Mucosa of stomach (tissue), 1 donor: ENCODE data around the gene COG4.
A peak's percentile ranks its signal among the peaks of the same experiment; 100 is the strongest.

ENCODE experiments used
- H3K27me3 ChIP-seq: one replicate; pipeline ENCODE4 v1.7.0; 2013; ENCODE audit warnings: mild to moderate bottlenecking, low read length; ENCODE audit not compliant: control insufficient read depth, insufficient read depth
- H3K36me3 ChIP-seq: one replicate; pipeline ENCODE4 v1.7.0; 2013; ENCODE audit warnings: low read length; ENCODE audit not compliant: control insufficient read depth, insufficient read depth
- H3K4me1 ChIP-seq: one replicate; pipeline ENCODE4 v1.7.0; 2013; ENCODE audit warnings: mild to moderate bottlenecking, low read length; ENCODE audit not compliant: control insufficient read depth, insufficient read depth
- H3K4me3 ChIP-seq: one replicate; pipeline ENCODE4 v1.7.0; 2013; ENCODE audit warnings: low read length
- H3K9ac ChIP-seq: one replicate; pipeline ENCODE4 v1.7.0; 2013; ENCODE audit warnings: mild to moderate bottlenecking, low read length, moderate library complexity
- H3K9me3 ChIP-seq: one replicate; pipeline ENCODE4 v1.7.0; 2013; ENCODE audit warnings: mild to moderate bottlenecking, low read length, moderate library complexity; ENCODE audit not compliant: control insufficient read depth
- donor health status: Pancreatic carcinoma.

COG4 gene

GRCh38 chr16:70493802-70494201 is 29.6 kb downstream of the COG4 start:
- Histone ChIP-seq H3K36me3 (peaks cover 21% of the 10 kb centered on the region), H3K27me3 (no peaks in the 10 kb centered on the region), H3K4me1 (no peaks in the 10 kb centered on the region), H3K4me3 (no peak overlapping the region), H3K9me3 (no peaks in the 10 kb centered on the region), H3K9ac (no peak overlapping the region)

- H3K4me1 ChIP-seq: no peaks in the 10 kb centered on the region
- no peak overlapping the region for H3K9ac ChIP-seq
- no peaks in the 10 kb centered on the region for H3K9me3 ChIP-seq
- H3K36me3 ChIP-seq: peaks cover 7% of the 10 kb centered on the region
- no peak overlapping the region for H3K4me3 ChIP-seq
- no peaks in the 10 kb centered on the region for H3K27me3 ChIP-seq
Measured at GRCh38 chr16:70490261-70490660, 33.1 kb downstream of the COG4 start.

- Histone ChIP-seq H3K4me1 (no peaks in the 10 kb centered on the region), H3K36me3 (peaks cover 3% of the 10 kb centered on the region), H3K9ac (no peak overlapping the region), H3K27me3 (no peaks in the 10 kb centered on the region), H3K9me3 (no peaks in the 10 kb centered on the region), H3K4me3 (no peak overlapping the region)
Measured at GRCh38 chr16:70484867-70485266, 38.5 kb downstream of the COG4 start.

GRCh38 chr16:70483426-70483825 is 39.9 kb downstream of the COG4 start:
- H3K4me1 ChIP-seq: no peaks in the 10 kb centered on the region
- H3K36me3 ChIP-seq: no peaks in the 10 kb centered on the region

GRCh38 chr16:70482624-70483023 is 40.7 kb downstream of the COG4 start:
- no peak overlapping the region for H3K9ac ChIP-seq
- H3K4me1 ChIP-seq: no peaks in the 10 kb centered on the region
- H3K4me3 ChIP-seq: no peak overlapping the region
- H3K9me3 ChIP-seq: no peaks in the 10 kb centered on the region
- no peaks in the 10 kb centered on the region for H3K27me3 ChIP-seq
- no peaks in the 10 kb centered on the region for H3K36me3 ChIP-seq

More at GRCh38 chr16:70483426-70483825, 39.9 kb downstream of the COG4 start:
- no peak overlapping the region for H3K4me3 ChIP-seq
- H3K27me3 ChIP-seq: no peaks in the 10 kb centered on the region
- no peak overlapping the region for H3K9ac ChIP-seq
- H3K9me3 ChIP-seq: no peaks in the 10 kb centered on the region

- no peaks in the 10 kb centered on the region for H3K36me3 ChIP-seq
- H3K4me1 ChIP-seq: no peaks in the 10 kb centered on the region
- H3K9ac ChIP-seq: no peak overlapping the region
- H3K27me3 ChIP-seq: no peaks in the 10 kb centered on the region
- no peaks in the 10 kb centered on the region for H3K9me3 ChIP-seq
- no peak overlapping the region for H3K4me3 ChIP-seq
Measured at GRCh38 chr16:70481929-70482536, 41.3 kb downstream of the COG4 start.

GRCh38 chr16:70480127-70481105 is 42.9 kb downstream of the COG4 start:
- H3K4me1 ChIP-seq: no peaks in the 10 kb centered on the region
- no peaks in the 10 kb centered on the region for H3K9me3 ChIP-seq
- H3K4me3 ChIP-seq: no peak overlapping the region
- no peak overlapping the region for H3K9ac ChIP-seq
- no peaks in the 10 kb centered on the region for H3K27me3 ChIP-seq
- H3K36me3 ChIP-seq: no peaks in the 10 kb centered on the region

GRCh38 chr16:70478912-70479341 is 44.4 kb downstream of the COG4 start:
- no peak overlapping the region for H3K9ac ChIP-seq
- no peak overlapping the region for H3K4me3 ChIP-seq
- no peaks in the 10 kb centered on the region for H3K36me3 ChIP-seq
- H3K9me3 ChIP-seq: no peaks in the 10 kb centered on the region
- H3K4me1 ChIP-seq: no peaks in the 10 kb centered on the region
- H3K27me3 ChIP-seq: no peaks in the 10 kb centered on the region

- H3K9me3 ChIP-seq: no peaks in the 10 kb centered on the region
- no peak overlapping the region for H3K4me3 ChIP-seq
- no peaks in the 10 kb centered on the region for H3K4me1 ChIP-seq
- H3K36me3 ChIP-seq: no peaks in the 10 kb centered on the region
- no peak overlapping the region for H3K9ac ChIP-seq
- no peaks in the 10 kb centered on the region for H3K27me3 ChIP-seq
Measured at GRCh38 chr16:70478169-70478568, 45.2 kb downstream of the COG4 start.

GRCh38 chr16:70476272-70477020 is 46.9 kb downstream of the COG4 start:
- no peak overlapping the region for H3K4me3 ChIP-seq
- peak overlapping the region; percentile 15 for H3K9ac ChIP-seq
- H3K36me3 ChIP-seq: no peaks in the 10 kb centered on the region

GRCh38 chr16:70475054-70475871 is 48.1 kb downstream of the COG4 start:
- H3K9me3 ChIP-seq: no peaks in the 10 kb centered on the region
- H3K36me3 ChIP-seq: no peaks in the 10 kb centered on the region
- no peak overlapping the region for H3K4me3 ChIP-seq
- H3K27me3 ChIP-seq: no peaks in the 10 kb centered on the region
- no peak overlapping the region for H3K9ac ChIP-seq
- no peaks in the 10 kb centered on the region for H3K4me1 ChIP-seq

More at GRCh38 chr16:70476272-70477020, 46.9 kb downstream of the COG4 start:
- Histone ChIP-seq H3K27me3 (no peaks in the 10 kb centered on the region), H3K9me3 (no peaks in the 10 kb centered on the region), H3K4me1 (no peaks in the 10 kb centered on the region)
